AML-193 (cell line): ENCODE results near the gene SLC24A4.

ENCODE experiments used
- DNase-seq, 2 experiments: peaks; one replicate each; lab custom pipeline; 2025; lab: John Stamatoyannopoulos, UW

Gene SLC24A4

DNA sequence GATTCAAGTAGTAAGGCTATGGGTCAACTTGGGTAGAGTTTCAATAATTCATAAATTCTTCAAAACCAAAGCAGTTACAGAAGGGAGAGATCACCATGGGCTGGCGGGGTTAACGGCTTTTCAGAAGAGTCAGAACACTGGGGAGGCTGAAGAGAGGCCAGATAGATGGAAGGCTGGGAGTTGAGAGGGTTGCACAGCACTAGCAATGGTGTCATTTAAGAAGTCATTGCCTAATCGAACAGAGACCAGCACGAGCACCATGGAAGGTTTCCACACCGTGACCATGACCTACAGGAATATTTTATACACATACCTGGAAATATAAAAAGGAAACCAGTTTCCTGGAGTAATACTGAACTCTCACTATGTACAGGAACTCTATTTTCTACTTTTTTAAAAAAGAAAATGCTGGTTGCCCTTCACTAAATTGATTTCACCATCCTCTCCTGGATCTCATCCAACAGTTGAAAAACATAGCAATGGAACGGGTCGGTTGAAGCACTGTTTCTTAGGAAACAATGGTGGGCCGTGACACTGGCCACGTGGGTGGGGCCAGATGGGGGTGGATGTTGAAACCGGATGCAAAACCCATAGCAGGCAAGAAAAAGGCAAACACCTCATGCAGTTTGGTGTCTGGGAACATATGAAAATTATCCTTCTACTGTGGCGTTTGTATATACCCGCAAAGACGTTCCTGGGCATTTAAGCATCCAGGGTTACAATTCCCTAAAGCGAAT lies 152.7 kb downstream of the SLC24A4 start:
- no peak for DNase-seq

DNA sequence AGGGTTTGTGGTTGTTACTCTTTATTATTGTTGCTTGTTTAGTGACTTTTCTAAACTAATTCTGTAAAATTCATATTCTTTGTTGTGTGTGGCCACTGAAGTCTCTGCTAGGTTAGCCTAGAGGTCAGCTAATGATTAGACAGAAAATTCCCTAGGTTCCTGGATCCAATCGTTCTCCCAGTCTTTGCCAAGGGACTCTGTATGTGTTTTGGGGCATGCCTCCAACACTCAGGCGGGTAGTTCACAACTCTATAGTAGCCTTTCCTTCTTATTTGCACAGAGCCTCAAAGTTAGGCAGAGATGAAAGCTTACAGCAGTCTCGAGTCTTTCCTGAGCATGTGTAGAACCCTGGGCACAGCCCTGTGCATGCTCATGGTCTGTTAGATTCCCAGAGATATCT lies 157.9 kb downstream of the SLC24A4 start:
- no peak for DNase-seq

DNA sequence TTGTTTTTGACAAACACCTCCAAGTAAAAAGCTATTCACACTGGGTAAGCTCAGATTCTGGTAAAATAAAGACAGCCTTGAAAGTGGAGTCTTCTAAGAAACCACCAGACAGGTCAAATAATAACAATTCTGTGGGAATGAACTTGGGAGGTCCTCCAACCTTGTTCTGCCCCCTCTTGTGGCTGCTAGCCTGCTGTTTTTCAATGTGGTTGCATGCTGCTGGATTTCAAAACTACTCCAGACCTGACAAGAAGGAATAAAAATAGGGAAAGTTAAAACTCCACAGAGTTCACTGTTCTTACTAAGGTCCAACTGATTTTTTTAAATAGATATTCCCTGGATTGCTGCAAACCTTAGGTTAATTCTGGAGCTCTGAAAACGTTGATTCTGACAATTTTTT lies 158.4 kb downstream of the SLC24A4 start:
- DNase-seq: no peak

DNA sequence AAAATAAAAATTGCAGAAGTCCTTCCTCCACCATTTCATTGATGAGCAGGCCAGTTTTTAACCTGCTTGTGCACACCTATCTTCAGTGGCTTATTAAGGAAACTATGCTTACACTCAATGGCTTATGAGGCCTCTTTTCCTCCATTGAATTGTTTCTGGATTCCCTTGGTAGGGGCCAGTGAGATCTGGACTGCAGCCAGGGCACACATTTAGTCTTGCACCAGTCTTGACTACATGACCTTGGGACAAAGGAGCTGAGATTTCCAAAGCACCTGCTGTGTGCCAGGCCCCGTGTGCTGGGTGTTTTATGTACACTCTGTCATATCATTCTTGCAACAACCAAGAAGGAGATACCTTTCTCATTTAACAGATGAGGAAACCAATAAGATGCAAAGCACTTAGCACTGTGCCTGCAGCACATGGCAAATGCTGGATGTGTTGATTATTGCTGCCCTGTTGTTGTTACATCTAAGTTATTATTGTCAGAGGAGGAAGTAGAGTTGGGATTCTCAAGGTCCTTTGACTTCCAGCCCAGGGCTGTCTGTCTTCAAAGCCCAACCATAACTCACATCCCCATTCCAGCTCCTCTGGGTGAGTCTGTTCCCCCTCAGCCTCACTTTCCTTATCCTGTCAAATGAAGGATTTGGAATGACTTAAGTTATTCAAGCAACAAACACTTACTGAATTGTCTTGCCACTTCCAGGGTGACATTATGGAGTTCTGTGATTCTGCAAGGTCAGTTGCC lies 159.0 kb downstream of the SLC24A4 start:
- no peak for DNase-seq

DNA sequence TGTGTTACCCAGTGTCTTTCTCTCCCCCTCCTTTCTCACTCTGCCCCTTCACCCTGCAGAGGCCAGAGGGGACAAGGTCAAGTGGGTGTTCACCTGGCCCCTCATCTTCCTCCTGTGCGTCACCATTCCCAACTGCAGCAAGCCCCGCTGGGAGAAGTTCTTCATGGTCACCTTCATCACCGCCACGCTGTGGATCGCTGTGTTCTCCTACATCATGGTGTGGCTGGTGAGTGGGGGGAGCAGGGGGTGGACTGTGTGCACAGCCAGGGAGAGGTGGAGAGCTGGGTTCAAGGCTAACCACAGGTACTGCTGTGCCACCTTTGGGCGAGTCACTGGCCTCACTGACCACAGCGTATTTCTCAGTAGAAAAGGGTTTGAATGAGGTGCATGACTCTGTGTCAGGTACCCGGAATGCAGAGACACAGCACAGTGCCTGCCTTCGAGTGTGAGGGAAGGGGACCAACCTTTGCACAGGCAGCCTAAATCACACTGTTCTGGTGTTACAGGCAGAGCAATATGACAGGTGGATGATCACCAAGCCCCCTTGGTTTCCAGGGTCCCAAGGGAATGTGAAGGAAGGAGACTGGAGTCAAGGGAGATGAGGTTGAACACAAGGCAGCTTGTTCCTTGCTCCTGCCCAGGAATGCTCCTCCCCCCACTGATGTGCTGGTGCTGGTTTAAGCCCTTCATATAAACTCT lies 159.8 kb downstream of the SLC24A4 start:
- DNase-seq: no peak

DNA sequence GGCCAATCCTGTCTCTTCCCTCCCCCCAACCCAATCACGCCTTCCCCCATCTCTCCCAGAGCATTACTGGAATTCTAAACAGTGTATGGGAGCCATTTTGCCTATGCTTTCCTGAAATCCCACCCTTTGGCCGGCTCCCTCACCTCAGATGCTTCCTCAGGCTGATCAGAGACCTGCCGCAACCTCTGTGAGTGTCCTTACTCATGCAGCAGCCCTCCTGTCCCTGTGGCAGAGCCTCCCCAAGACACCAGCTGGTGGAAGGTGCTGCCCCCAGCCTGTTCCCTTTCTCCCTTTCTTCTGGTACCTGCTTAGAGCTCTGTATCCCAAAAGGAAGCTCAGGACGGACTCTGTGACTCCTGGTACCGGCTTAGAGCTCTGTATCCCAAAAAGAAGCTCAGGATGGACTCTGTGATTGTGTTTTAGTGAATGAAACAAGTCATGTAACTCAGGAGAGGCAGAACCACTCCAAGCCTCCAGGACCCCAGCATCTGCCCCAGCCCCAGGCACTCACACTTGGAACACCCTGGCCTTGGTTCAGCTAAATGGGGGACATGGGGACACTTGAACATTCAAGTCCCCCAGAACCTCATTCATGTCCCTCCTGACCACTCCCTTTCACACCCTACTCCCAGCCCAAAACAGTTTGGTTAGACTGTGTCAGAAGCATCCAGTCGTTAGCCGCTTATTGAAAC lies 161.3 kb downstream of the SLC24A4 start:
- no peak for DNase-seq

DNA sequence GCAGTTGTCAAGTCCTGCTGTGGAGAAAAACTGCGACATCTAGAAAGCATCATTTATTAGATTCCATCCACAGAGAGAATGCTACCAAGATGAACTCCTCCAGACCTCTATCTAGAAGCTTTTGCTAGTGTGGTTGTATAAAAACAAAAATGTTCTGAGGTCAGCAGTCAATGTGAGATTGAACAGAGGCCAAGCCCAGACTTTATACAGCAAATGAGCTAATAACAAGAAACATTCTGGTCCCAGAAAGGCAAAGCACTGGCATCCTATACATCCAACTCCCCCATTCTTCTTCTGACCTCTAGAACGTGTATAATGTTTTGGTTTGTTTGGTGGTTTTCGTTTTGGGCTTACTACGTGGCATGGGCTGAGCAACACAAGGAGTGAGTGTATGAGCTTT lies 163.9 kb downstream of the SLC24A4 start:
- no peak for DNase-seq

DNA sequence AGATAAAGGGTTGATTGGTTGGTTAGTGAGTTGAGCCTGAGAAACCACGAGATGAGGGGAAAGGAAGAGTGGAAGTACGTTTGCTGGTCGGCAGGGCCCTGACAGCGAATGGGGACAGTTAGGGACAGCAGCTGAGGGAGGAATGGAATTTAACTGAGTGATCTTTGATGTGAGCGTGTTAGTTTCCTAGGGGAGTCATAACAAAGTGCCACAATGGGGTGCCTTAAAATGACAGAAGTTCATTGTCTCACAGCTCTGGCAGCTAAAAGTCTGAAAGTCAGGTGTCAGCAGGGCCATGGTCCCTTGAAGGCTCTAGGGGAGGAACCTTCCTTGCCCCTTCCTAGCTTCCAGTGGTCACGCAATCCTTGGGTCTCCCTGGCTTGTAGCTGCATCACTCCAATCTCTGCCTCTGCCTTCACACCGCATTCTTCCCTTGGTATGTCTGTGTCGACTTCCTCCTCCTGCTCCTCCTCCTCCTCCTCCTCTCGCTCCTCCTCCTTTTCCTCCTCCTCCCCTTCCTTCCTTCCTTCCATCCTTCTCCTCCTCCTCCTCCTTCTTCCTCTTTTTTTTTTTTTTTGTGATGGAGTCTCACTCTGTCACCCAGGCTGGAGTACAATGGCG lies 164.7 kb downstream of the SLC24A4 start:
- no peak for DNase-seq

DNA sequence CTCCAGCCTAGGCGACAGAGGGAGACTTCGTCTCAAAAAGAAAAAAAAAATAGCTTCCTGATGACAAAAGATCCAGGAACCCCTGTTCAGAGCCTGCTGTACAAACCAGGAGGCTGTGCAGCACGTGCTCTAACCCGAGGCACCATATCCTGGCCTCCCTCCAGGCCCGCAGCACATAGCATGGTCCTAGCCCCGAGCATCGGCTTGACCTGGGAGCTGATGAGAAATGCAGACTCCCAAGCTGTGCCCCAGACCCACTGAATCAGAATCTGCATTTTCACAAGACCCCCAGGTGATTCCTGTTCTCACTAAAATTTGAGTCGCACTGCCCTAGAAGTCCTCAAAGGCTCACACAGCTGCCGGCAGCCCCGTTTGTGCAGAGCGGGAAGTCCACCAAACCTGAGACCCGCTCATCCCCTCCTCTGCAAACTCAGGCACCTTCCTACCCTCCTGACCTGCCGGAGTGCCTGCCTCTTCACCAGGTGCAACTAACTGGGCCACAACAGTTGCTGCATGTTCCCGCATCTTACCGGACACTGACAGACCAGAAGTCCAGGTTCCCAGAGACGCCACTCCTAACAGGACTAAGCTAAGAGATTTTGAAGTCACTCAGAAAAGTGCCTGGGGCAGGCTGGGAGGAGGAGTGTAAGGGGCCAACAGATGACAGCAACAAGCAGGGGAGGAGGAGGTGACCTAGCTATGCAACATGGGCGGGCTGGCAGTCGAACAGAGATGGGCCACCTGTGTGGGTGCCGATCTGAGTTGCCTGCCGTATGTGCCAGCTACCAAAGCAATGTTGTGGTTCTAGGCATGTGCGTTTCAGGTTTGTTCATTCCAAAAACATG lies 166.7 kb downstream of the SLC24A4 start:
- DNase-seq: no peak

DNA sequence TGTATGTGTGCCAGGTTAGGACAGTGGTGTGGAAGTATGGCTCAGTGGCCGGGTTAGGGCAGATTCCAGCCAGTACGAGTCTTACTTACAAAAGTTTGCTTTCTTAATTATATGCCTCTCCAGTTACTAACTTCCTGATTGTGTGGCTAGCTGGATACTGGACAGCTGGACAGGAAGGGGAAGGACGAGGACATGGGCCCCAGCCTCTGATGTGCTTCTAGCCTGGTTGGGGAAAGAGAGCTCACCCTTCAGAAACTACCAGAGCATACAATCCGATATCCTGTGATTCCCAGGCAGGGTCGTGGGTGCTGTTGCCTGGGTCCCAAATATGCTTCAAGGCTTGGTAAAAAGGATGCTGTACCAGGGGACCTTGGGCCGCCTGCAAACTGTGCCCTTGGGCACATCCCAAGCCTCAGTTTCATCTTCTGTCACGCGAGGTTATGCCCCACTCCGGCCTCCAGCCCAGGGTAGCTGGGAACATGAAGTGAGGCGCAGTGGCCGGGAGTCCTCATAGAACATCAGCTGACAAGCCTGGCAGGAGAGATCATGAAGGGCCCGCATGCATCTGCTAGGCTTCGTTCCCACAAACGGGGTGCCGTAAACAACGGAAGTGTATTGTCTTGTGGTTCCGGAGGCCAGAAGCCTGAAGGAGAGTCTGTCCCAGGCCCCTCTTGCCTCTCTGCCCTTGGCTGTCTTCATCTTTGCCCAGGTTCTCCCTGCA lies 167.4 kb downstream of the SLC24A4 start:
- no peak for DNase-seq

DNA sequence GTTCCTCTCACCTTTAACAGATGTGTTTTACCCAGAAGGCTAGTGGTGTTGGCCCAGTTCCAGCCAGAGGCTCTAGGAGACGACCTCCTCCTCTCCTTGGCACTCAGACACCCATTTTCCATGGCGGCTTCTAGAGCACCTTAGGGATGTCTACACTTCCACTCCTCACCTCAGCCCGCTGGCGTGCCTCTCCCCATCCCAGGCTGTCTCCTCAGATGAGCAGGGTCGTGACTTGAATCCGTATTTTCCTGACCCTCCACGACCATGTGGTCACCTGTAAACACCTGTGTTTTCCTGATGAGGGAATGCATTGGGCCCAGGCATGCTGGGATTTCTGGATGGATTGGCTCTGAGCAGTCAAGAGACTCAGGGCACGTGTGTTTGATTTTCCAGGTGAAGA lies 168.8 kb downstream of the SLC24A4 start:
- DNase-seq: no peak

DNA sequence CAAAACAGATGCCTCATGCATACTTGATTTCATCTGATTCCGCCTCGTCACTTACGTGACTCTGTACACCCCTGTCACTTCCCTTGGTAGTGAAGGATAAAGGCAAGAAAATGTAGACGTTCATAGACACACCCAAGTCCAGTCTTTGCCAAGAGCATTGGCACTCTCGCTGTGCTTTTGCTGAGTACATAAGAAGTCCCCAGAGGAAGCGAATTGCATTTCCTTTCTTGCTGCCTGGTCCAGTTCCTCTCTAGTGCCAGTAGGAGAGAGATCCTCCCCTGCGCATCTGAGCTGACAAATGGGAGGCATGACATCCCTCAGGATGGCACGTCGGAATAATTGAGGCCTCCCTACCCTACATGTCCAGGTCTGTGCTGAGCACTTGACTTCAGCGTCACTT lies 169.3 kb downstream of the SLC24A4 start:
- DNase-seq: no peak

DNA sequence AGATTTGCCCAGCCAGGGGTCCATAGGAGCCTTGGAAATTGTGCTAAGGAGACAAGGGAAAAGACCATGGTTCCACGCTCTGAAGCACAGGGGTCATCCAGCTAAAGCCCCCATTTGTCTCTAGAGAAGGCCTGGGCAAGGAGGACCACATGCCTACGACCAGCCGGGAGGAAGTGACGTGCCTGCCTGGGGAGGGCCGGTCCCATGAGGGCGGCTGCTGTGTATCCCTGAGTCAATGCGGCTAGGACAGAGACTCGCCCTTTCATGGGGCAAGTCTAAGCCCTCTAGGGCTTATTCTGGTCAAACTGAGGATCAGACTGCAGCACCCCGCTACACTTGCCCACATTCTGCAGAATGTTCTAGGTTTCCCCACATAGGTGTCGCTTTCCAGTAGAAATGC lies 170.1 kb downstream of the SLC24A4 start:
- DNase-seq: no peak

DNA sequence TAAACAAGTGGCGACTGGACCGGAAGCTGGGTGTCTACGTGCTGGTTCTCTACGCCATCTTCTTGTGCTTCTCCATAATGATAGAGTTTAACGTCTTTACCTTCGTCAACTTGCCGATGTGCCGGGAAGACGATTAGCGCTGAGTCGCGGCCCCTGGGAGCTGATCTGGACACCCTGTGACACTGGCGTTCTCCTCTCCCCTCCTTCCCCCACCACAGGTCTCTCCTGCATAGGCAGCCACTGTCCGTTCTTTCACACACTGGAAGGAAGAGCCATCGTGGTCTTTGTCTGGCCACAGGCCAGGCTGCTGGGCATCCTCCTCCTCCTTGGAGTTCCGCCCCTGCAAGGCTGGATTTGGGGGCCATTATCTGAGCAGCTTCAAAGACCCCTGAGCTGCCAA lies 170.5 kb downstream of the SLC24A4 start:
- DNase-seq: no peak

DNA sequence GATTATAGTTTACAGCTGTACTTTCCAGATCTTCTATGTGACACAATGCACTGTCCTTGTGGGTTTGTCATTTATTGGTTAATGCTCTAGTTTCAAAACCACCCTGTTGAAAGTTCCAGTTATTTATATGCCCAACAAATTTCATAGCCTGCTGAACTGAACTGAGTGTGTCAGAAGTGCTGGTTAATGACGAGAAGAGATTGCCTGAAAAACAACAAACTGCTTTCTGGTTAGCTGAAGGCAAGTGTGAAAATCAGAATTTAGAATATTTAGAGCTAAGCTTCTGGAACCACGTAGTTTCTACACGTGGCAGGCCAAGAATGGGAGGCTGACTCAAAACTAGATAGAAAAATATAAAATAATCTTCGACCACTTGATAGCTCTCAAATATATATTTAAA lies 171.5 kb downstream of the SLC24A4 start:
- no peak for DNase-seq

DNA sequence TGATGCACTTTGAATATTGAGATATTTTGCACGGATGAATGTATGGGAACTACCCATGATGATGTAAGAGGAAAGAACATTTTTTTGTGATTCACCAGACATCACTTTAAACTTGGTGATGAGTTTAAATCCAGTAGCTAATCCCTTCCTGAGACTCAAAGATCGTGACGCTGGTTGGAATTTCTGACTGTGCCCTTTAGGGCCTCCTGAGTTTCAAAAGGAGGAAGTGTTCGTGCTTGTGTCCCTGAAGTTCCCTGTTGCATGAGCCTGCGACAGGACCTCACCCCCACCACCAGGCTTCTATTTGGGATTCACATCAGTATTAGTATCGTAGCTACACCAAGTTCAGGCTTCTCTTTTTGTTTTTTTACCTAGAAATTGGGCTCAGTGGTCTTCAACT lies 172.1 kb downstream of the SLC24A4 start:
- DNase-seq: no peak

DNA sequence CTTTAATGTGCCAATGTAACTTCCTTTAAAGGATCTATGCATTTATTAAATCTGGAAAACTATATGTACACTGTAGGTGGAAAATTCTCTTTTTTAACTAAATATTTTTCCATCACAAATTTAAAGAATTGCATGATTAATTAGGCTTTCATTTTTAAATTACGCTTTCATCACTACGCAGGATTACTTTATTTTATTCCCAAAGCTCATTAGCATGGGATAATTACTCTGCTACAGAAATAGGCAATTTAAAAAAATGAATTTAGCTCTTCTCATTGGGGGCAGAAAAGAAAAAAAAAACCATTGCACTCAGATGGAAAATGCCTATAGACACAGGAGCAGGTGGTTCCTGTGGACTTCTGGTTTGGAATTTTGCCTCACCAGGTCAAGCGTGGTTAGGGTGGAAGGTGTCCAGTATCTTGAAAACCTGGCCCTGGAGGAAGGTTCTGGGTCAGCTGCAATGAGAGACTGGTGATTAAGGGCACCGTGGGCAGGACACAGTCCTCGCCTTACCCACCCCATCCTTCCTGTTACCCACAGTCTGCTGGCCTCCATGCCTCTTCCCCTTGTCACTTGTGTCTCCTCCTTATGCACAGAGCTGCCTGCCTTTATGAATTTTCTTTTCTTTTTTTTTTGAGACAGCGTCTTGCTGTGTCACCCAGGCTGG lies 173.4 kb downstream of the SLC24A4 start:
- DNase-seq: no peak

DNA sequence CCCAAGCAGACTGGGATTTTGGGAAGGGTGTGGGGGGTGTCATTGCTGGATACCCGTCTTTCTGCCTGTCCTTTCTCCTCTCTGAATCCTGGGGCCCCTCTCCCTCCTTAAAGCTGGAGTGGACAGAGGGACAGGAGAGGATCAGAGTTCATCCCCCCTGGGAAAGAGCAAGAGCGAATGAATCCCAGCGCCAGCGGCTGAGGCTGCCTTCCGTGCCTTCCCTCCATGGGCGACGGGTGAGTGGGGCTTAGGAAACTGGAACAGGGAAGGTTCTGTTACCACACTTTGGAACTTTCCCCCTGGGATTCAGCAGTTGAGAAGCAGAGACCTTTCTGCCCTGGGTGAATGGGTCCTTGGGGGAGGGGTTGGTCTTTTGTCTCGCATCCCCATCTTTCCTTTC lies 174.4 kb downstream of the SLC24A4 start:
- DNase-seq: no peak

DNA sequence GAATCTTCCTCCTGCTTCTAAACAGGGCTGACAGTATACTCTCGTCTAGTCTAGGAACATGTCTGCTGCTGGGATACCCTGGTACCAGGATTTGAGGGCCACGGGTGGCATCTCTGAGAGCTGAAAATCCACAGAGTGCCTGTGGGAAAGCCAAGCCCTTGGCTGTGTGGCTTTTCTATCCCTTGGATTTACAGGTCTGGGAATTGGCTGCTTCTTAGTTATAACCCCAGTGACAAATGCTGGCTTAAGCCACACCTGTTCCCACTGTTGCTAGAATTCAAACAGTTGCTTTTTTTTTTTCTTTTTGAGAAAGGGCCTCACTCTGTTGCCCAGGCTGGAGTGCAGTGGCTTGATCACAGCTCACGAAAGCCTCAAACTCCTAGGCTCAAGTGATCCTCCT lies 176.3 kb downstream of the SLC24A4 start:
- DNase-seq: no peak

DNA sequence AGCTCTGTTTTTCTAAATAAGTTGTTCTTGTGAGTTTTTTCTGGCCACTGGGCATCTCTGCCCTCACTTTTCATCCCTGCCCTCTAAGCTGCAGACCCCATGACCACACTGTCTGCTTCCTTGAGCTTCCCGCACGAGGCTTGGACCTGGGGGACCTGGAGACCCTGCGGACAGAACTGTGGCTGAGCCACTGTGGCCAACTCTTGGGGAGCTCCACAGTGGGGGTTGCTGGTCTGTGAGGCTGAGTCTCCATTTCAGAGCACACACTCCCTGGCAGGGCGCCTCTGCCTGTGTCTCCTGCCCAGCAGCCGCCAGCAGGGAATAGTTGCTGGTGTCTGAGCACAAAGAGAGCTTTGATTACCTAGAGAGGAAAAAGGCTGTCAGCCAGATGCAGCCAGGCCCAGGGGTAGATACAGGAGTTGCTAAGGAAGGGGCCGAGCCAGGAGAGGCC lies 177.6 kb downstream of the SLC24A4 start:
- DNase-seq: no peak
